GM19467 (cell line): ENCODE measurements around the gene DAP3.
"Not testable (repeated sequence)": the region's sequence is repeated elsewhere in the genome, so short reads cannot be mapped to it uniquely, and the experiment has no call there.

ENCODE experiments used
- ATAC-seq: cut with Tn5 transposase; IDR thresholded peaks from one replicate; pipeline ENCODE4 v1.9.1; 2021; ENCODE audit warnings: mild to moderate bottlenecking, moderate library complexity; ENCODE audit not compliant: unreplicated experiment

Gene DAP3

GRCh38 chr1:155689081-155689607, at the start of gene DAP3:
Gene DAP3 (plus strand): TSS chr1:155689091. CDS start chr1:155709780, 20,689 bp downstream.
- peak; percentile 11 for ATAC-seq

GRCh38 chr1:155640367-155640766, 48.5 kb upstream of the DAP3 start:
- no peak for ATAC-seq

GRCh38 chr1:155642559-155643180, 46.2 kb upstream of the DAP3 start:
- not testable (repeated sequence) for ATAC-seq

DNA sequence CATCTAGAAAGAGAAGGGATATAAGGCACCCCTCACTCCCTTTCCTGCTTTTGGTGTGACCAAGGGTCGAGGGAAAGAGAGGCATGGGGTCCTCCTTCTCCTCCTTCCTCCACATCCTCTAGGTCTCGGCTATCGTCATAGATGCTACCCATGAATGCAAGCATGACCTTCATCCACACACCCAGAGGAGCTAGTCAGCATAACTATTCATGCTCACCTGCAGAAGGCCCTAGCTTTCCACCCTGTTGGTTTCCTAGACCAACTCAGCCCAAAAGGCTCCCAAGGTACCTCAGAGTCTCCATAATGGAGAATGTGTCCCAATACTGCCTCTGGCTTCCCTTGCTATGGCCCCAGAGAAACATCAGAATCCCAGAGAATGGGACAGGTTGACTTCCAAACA, 45.7 kb upstream of the DAP3 start:
- no peak for ATAC-seq

GRCh38 chr1:155645034-155645598, 43.8 kb upstream of the DAP3 start:
- no peak for ATAC-seq

- ATAC-seq = no peak
These were observed 43.2 kb upstream of the DAP3 start for GRCh38 chr1:155645648-155646047.

- ATAC-seq = no peak
These were observed 42.6 kb upstream of the DAP3 start for GRCh38 chr1:155646307-155646706.

GRCh38 chr1:155648207-155649147, 40.4 kb upstream of the DAP3 start:
- no peak for ATAC-seq

- ATAC-seq = no peak
These were observed 39.2 kb upstream of the DAP3 start for GRCh38 chr1:155649676-155650075.

DNA sequence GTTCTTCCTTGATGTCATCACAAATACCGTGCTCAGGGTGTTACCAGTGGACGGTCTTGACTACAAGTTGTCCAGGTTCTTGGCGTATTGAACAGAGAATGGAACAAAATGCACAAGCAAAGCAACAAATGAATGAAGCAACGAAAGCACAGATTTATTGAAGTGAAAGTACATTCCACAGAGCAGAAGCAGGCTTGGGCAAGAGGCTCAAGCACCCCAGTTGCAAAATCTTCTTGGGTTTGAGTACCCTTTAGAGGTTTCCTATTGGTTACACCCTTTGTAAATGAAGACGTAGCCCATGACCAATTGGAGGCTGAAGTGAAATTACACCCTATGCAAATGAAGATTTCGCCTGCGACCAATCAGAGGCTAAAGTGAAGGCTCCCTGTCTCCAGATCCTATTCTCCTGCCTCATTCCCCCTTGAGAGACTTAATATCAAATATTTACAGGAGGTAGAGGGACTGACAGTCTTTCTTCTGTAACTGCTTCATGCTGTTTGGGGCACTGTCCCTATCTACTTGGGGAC, 38.6 kb upstream of the DAP3 start:
- no peak for ATAC-seq

GRCh38 chr1:155651861-155652661, 36.8 kb upstream of the DAP3 start:
- ATAC-seq = no peak

GRCh38 chr1:155652951-155653350, 35.9 kb upstream of the DAP3 start:
- ATAC-seq = no peak

GRCh38 chr1:155657463-155657862, 31.4 kb upstream of the DAP3 start:
- ATAC-seq = no peak

GRCh38 chr1:155661239-155661638, 27.7 kb upstream of the DAP3 start:
- ATAC-seq = not testable (repeated sequence)

DNA sequence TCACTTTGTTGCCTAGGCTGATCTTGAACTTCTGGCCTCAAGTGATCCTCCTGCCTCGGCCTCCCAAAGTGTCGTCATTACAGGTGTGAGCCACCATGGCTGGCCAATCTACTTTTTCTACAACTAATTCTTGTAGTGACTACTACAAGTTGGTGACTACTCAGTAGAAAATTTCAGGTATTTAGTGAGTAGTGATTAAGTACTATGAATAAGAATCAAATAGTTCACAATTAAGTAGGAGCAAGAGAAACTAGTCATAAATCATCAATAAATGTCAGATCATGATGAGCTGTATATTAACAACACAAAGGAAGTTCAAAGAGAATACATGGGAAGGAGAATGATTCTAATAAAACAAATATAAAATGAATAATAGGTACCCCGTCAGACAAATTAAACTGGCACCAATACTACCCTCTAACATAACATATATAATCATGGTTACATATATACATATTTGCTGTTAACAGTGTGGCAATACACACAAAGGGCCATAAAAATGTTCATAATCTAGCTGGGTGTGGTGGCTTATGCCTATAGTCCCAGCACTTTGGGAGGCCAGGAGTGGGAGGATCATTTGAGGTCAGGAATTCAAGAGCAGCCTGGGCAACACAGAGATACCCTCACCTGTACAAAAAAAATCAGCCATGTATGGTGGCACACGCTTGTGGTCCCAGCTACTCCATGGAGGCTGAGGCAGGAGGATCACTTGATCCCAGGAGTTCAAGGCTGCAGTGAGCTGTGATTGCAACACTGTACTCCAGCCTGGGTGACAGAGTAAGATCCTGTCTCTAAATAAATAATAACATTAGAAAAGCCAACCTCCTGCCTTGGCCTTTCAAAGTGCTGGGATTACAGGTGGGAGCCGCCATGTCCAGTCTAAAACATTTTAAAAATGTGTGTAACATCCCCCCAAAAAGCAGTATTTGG, 19.4 kb upstream of the DAP3 start:
- ATAC-seq = no peak

- ATAC-seq = no peak
These were observed 17.1 kb upstream of the DAP3 start for GRCh38 chr1:155671750-155672149.

DNA sequence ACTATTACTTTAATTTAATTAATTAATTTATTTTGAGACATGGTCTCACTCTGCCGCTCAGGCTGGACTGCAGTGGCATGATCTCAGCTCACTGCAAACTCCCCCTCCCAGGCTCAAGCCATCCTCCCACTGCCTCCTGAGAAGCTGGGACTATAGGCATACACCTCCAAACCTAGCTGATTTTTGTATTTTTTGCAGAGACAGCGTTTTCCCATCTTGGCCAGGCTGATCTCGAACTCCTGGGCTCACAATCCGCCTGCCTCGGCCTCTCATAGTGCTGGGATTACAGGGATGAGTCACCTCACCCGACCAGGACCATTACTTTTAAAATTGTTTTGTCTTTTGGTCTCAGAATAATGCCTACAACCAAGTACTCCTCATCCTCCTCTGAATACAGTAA, 15.9 kb upstream of the DAP3 start:
- ATAC-seq = no peak

DNA sequence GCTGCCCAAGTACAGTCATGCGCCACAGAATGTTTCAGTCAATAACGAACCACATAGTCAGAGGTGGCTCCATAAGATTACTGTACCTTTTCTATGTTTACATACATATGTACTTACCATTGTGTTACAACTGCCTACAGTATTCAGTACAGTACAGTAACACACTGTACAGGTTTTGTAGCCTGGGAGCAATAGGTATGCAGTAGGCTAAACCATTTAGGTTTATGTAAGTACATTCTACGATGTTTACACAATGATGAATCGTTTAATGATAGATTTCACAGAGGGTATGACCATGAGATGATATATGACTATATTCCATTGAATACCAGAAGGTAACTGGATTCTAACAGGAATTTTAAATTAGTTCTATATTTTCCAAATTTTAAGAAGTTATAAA, 10.9 kb upstream of the DAP3 start:
- ATAC-seq = no peak

DNA sequence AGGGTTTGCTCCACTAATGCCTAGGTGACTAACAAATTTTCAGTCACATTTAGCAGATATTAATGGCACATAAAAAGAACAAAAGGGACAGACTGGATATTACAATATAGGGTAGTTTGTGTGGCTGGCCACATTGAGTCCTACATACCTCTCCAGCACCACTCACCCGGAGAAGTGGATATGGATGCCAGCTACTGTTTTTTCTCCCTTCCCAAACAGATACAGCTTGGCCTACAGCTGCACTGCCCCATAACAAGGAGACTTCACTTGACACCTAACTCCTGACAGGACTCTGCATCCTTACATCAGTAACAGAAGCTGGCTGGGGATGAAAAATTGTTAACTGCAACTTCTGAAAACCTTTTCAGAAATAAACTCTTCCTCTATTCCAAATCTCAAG, 9.9 kb upstream of the DAP3 start:
- ATAC-seq = not testable (repeated sequence)
